Measurements from ENCODE around the gene ZNF821. TPM values are rescaled to one million over a fixed set of nuclear protein-coding genes. Genes with fewer than 3 reads are reported as not detected.

Gene ZNF821
- total RNA-seq, 3 donors from 2014 or later (not counting 1 experiment from before 2014, with no cell fraction given) = 14.0 to 19.1 (median 18.2) TPM

- peak overlapping the region; percentile 96 for H3K4me3 Mint-ChIP-seq
- peak overlapping the region; percentile 95 to 98 for H3K27ac Mint-ChIP-seq
- no peaks in the 10 kb centered on the region for H3K9me3 Mint-ChIP-seq
- Histone ChIP-seq H3K4me3 (ENCODE audit: low read length) (peak overlapping the region; percentile 68), H3K27me3 (ENCODE audit: control insufficient read depth, insufficient read depth, low read length) (no peaks in the 10 kb centered on the region), H3K36me3 (ENCODE audit: control insufficient read depth, insufficient read depth, low read length) (no peaks in the 10 kb centered on the region), H3K4me1 (ENCODE audit: control insufficient read depth, insufficient read depth, low read length) (peaks cover 32% of the 10 kb centered on the region), H3K27ac (ENCODE audit: low read length) (peak overlapping the region; percentile 87), H3K9me3 (ENCODE audit: control insufficient read depth, insufficient read depth, low read length) (no peaks in the 10 kb centered on the region)
- WGBS (ENCODE audit: insufficient coverage) = 38% methylated on average over 7 of the region's 7 CpGs
- no peak for TF ChIP-seq CTCF (IDR thresholded peaks at IDR 0.05)
- no peak for ATAC-seq
- no peaks in the 10 kb centered on the region for H3K27me3 Mint-ChIP-seq (ENCODE audit: low read depth in 2 of 2)
- H3K36me3 Mint-ChIP-seq = no peaks in the 10 kb centered on the region
- no peak for DNase-seq
- peaks cover 23 to 32% of the 10 kb centered on the region in 2 donors for H3K4me1 Mint-ChIP-seq
- intact Hi-C loops (cut with micrococcal nuclease) = no loop called here
These were observed 9.9 kb upstream of the ZNF821 start for GRCh38 chr16:71893888-71894228.

DNA sequence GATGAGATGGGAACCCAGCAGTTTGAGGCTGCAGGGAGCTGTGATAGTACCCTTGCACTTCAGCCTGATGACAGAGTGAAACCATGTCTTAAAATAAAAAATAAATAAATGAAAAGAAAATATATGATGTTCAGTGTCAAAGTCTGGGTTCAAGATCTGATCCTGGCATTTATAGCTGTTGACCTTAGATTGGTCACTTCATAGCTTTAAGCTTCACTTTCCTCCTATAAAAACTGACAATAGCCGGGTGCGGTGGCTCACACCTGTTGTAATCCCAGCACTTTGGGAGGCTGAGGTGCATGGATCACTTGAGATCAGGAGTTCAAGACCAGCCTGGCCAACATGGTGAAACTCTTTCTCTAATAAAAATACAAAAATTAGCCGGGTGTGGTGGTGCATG, 5.2 kb upstream of the ZNF821 start:
- H3K27ac Mint-ChIP-seq = no peak overlapping the region
- no peak overlapping the region for H3K4me3 Mint-ChIP-seq
- Histone ChIP-seq H3K27me3 (ENCODE audit: control insufficient read depth, insufficient read depth, low read length) (no peaks in the 10 kb centered on the region), H3K4me1 (ENCODE audit: control insufficient read depth, insufficient read depth, low read length) (peaks cover 15% of the 10 kb centered on the region), H3K9me3 (ENCODE audit: control insufficient read depth, insufficient read depth, low read length) (no peaks in the 10 kb centered on the region), H3K27ac (ENCODE audit: low read length) (no peak overlapping the region), H3K4me3 (ENCODE audit: low read length) (no peak overlapping the region), H3K36me3 (ENCODE audit: control insufficient read depth, insufficient read depth, low read length) (no peaks in the 10 kb centered on the region)
- DNase-seq = no peak
- H3K36me3 Mint-ChIP-seq = no peaks in the 10 kb centered on the region
- no peaks in the 10 kb centered on the region for H3K27me3 Mint-ChIP-seq (ENCODE audit: low read depth in 2 of 2)
- no peaks in the 10 kb centered on the region for H3K9me3 Mint-ChIP-seq
- no peak for ATAC-seq
- peaks cover 15 to 16% of the 10 kb centered on the region in 2 donors for H3K4me1 Mint-ChIP-seq
- intact Hi-C loops (cut with micrococcal nuclease) = no loop called here
- no peak for TF ChIP-seq CTCF (IDR thresholded peaks at IDR 0.05)
- WGBS (ENCODE audit: insufficient coverage) = 88% methylated on average over 3 of the region's 3 CpGs

DNA sequence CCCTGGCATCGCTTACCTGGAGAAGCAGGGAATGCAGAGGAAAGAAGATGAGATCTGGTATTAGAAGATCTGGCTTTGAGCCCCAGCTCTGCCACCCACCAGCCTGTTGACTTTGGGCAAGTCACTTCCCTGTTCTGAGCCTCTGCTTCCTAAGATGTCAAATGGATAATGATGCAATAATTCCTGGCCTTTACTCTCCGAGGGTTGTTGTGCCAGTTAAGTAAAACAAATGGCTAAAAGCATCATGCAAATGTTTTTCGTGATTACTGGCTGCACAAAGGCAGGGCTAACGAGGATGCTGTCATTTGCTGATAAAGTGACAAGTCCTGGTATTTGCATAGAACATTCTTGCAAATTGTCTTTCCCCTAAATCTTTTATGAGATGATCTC, 1.3 kb upstream of the ZNF821 start:
- peaks cover 34% of the 10 kb centered on the region for H3K4me1 ChIP-seq (ENCODE audit: control insufficient read depth, insufficient read depth, low read length)
- peak overlapping the region; percentile 93 for H3K4me3 Mint-ChIP-seq
- no peaks in the 10 kb centered on the region for H3K27me3 ChIP-seq (ENCODE audit: control insufficient read depth, insufficient read depth, low read length)
- DNase-seq = no peak
- ATAC-seq = no peak
- H3K9me3 ChIP-seq (ENCODE audit: control insufficient read depth, insufficient read depth, low read length) = no peaks in the 10 kb centered on the region
- peaks cover 38 to 39% of the 10 kb centered on the region in 2 donors for H3K4me1 Mint-ChIP-seq
- no peaks in the 10 kb centered on the region for H3K36me3 ChIP-seq (ENCODE audit: control insufficient read depth, insufficient read depth, low read length)
- no peak for TF ChIP-seq CTCF (IDR thresholded peaks at IDR 0.05)
- H3K36me3 Mint-ChIP-seq = no peaks in the 10 kb centered on the region
- H3K9me3 Mint-ChIP-seq = no peaks in the 10 kb centered on the region
- no peak overlapping the region for H3K27ac ChIP-seq (ENCODE audit: low read length)
- H3K27me3 Mint-ChIP-seq (ENCODE audit: low read depth in 2 of 2) = no peaks in the 10 kb centered on the region
- 36% methylated on average over 4 of the region's 4 CpGs for WGBS (ENCODE audit: insufficient coverage)
- intact Hi-C loops (cut with micrococcal nuclease) = no loop called here
- H3K4me3 ChIP-seq (ENCODE audit: low read length) = no peak overlapping the region
- H3K27ac Mint-ChIP-seq = peak overlapping the region; percentile 87 to 96

DNA sequence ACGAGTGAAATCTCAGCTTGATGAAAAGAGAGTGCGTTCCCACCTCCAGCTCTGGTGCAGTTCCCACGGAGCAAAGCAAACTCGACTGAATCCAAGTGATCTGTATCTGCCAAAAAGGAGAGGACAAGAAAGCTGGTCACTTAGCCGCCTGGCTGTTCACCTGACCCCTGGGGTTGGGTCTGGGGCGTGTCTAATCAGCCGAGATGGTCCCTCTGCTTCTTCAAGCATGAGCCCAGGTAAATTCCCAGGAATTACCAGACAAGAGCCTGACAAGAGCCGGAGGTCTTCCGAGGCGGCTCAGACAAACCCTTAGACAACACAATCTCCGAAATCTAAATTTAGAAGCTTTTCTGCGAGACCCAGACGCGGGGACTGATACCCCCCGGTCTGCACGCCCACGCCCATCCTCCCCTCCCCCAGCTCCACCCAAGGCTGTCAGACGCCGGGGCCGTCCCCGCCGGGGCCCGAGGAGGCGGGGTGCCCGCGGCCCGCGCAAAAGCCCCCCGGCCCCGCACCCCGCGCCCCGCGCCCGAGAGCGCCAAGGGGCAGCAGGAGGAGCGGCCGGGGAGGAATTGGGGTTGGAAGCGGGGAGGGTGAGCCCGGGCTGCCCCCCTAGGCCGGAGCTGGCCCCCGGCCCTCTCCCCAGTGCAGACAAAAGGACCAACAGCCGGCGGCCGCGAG, 674 bp downstream of the ZNF821 start:
- Histone ChIP-seq H3K4me1 (ENCODE audit: control insufficient read depth, insufficient read depth, low read length) (peaks cover 36% of the 10 kb centered on the region), H3K27me3 (ENCODE audit: control insufficient read depth, insufficient read depth, low read length) (no peaks in the 10 kb centered on the region), H3K9me3 (ENCODE audit: control insufficient read depth, insufficient read depth, low read length) (no peaks in the 10 kb centered on the region), H3K36me3 (ENCODE audit: control insufficient read depth, insufficient read depth, low read length) (no peaks in the 10 kb centered on the region), H3K4me3 (ENCODE audit: low read length) (peak overlapping the region; percentile 74), H3K27ac (ENCODE audit: low read length) (peak overlapping the region; percentile 64)
- no peaks in the 10 kb centered on the region for H3K9me3 Mint-ChIP-seq
- under 1% methylated on average over 46 of the region's 46 CpGs for WGBS (ENCODE audit: insufficient coverage)
- peak overlapping the region; percentile 91 for H3K4me3 Mint-ChIP-seq
- peaks cover 46 to 49% of the 10 kb centered on the region in 2 donors for H3K4me1 Mint-ChIP-seq
- H3K27me3 Mint-ChIP-seq (ENCODE audit: low read depth in 2 of 2) = no peaks in the 10 kb centered on the region
- peaks cover 8% of the 10 kb centered on the region for H3K36me3 Mint-ChIP-seq
- peak; percentile 36 to 73 for DNase-seq
- peak; percentile 19 to 45 (median 37) for ATAC-seq
- TF ChIP-seq CTCF (IDR thresholded peaks at IDR 0.05) = no peak
- intact Hi-C loops (cut with micrococcal nuclease) = loop anchor here (2.0 to 5.0 kb wide), 3 partner anchors 36 to 161 kb away; partner anchors contain the start of genes AP1G1, ATXN1L and PHLPP2
- peak overlapping the region; percentile 91 to 96 for H3K27ac Mint-ChIP-seq
